ENCODE data around the gene SLC5A12.

DNA sequence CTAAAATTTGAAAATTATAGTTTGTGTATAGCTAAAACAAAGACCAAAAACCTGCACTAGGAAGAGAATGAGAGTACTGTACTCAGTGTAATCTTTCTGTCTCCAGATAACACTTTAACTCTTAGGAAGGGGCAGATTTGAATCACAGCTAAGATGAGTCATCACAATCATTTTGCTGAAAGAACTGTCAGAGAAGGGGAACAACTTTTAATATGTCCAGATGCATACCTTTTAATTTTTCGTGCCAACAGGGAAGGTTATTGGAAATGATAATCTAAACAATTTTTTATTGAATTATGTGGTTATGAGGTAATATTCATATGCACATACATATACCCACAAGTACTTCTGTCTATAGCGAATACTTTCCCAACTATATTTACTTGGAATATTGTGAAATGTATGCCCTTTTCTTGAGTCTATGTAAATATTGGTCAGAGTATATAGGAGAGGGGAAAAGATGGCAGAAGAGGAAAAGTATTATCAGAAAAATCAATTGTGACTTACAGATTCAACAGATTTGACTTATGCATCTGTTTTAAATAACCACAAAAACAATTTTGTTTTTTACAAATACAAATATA lies 98.7 kb downstream of the SLC5A12 start:
- TF ChIP-seq, protein P1, sequence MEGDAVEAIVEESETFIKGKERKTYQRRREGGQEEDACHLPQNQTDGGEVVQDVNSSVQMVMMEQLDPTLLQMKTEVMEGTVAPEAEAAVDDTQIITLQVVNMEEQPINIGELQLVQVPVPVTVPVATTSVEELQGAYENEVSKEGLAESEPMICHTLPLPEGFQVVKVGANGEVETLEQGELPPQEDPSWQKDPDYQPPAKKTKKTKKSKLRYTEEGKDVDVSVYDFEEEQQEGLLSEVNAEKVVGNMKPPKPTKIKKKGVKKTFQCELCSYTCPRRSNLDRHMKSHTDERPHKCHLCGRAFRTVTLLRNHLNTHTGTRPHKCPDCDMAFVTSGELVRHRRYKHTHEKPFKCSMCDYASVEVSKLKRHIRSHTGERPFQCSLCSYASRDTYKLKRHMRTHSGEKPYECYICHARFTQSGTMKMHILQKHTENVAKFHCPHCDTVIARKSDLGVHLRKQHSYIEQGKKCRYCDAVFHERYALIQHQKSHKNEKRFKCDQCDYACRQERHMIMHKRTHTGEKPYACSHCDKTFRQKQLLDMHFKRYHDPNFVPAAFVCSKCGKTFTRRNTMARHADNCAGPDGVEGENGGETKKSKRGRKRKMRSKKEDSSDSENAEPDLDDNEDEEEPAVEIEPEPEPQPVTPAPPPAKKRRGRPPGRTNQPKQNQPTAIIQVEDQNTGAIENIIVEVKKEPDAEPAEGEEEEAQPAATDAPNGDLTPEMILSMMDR (IDR thresholded peaks at IDR 0.05): no peak
- no peak for TF ChIP-seq POLR2A (IDR thresholded peaks at IDR 0.05)
